K562 (cell line): ENCODE data around the gene GCHFR. TPM values are rescaled to one million over a fixed set of nuclear protein-coding genes. Genes with fewer than 3 reads are reported as not detected.

ENCODE experiments used
- ATF6 ChIP-seq: sonication (generic); formaldehyde crosslinking; IDR thresholded peaks from 2 replicates; pipeline ENCODE4 v1.4.0; 2020; ENCODE audit warnings: mild to moderate bottlenecking, missing genetic modification reagents
- ATF7 ChIP-seq: fragments of 450-650 bp; IDR thresholded peaks from 2 replicates; pipeline ENCODE4 v1.7.1; 2014; ENCODE audit warnings: mild to moderate bottlenecking, moderate library complexity
- CBX3 ChIP-seq, 2 experiments: IDR thresholded peaks; 1 replicate in 1 of 2; 2 replicates in 1 of 2; pipeline ENCODE4 v1.6.1; 2012; ENCODE audit warnings: inconsistent platforms in 2 of 2, low read length in 2 of 2, borderline replicate concordance in 1 of 2, control low read depth in 1 of 2
- CEBPB ChIP-seq: fragments of 450-650 bp; IDR thresholded peaks from 2 replicates; pipeline ENCODE4 v1.6.1; 2016; ENCODE audit warnings: missing genetic modification characterization, missing compliant biosample characterization
- CTCFL ChIP-seq: IDR thresholded peaks from 2 replicates; pipeline ENCODE4 v1.6.1; 2011; ENCODE audit warnings: borderline replicate concordance, low read depth, mild to moderate bottlenecking, moderate library complexity, low read length; ENCODE audit not compliant: insufficient read depth, poor library complexity, severe bottlenecking
- FOXK2 ChIP-seq, 2 experiments: fragments of 450-650 bp; IDR thresholded peaks in 1 of 2; conservative IDR thresholded peaks in 1 of 2; 2 replicates each; pipeline ENCODE4 v1.6.1; 2016; ENCODE audit warnings: low read depth in 2 of 2, mild to moderate bottlenecking in 1 of 2
- GATAD2A ChIP-seq: fragments of 450-650 bp; IDR thresholded peaks from 2 replicates; pipeline ENCODE4 v1.6.1; 2017
- HCFC1 ChIP-seq: IDR thresholded peaks from 2 replicates; pipeline ENCODE4 v1.6.1; 2012; ENCODE audit warnings: low read depth, low read length, improper control_type of control experiment
- HDAC8 ChIP-seq: fragments of 450-650 bp; IDR thresholded peaks from 2 replicates; pipeline ENCODE4 v1.6.1; 2016; ENCODE audit warnings: mild to moderate bottlenecking, missing genetic modification characterization, moderate library complexity, missing compliant biosample characterization
- HNRNPUL1 ChIP-seq: fragments of 200-400 bp; formaldehyde crosslinking; IDR thresholded peaks from 2 replicates; pipeline ENCODE4 v1.6.1; 2017; ENCODE audit warnings: low read length
- KDM5B ChIP-seq: fragments of 200-600 bp; sonication (generic); IDR thresholded peaks from 2 replicates; pipeline ENCODE4 v1.6.1; 2012; ENCODE audit warnings: low read depth, mild to moderate bottlenecking, moderate library complexity, low read length, control low read depth, inconsistent platforms; ENCODE audit not compliant: insufficient replicate concordance
- LCOR ChIP-seq: sonication (generic); formaldehyde crosslinking; IDR thresholded peaks from 2 replicates; pipeline ENCODE4 v1.8.0; 2022; ENCODE audit warnings: mild to moderate bottlenecking, missing genetic modification reagents
- MXI1 ChIP-seq: IDR thresholded peaks from 2 replicates; pipeline ENCODE4 v1.6.1; 2011; ENCODE audit warnings: low read depth, mild to moderate bottlenecking, improper control_type of control experiment, low read length
- NFATC3 ChIP-seq: fragments of 450-650 bp; IDR thresholded peaks from 2 replicates; pipeline ENCODE4 v1.6.1; 2017; ENCODE audit warnings: mild to moderate bottlenecking
- RB1 ChIP-seq: fragments of 450-650 bp; IDR thresholded peaks from 2 replicates; pipeline ENCODE4 v1.6.1; 2017; ENCODE audit warnings: low read depth, mild to moderate bottlenecking
- RFX1 ChIP-seq: fragments of 450-650 bp; IDR thresholded peaks from 2 replicates; pipeline ENCODE4 v1.6.1; 2016; ENCODE audit warnings: mild to moderate bottlenecking, moderate library complexity
- TRIM24 ChIP-seq, 2 experiments: fragments of 450-650 bp; IDR thresholded peaks; 2 replicates each; pipeline ENCODE4 v1.6.1; 2016
- ZBTB5 ChIP-seq: fragments of 450-650 bp; IDR thresholded peaks from 2 replicates; pipeline ENCODE4 v1.6.1; 2017; ENCODE audit warnings: antibody characterized with exemption
- ZNF589 ChIP-seq: fragments of 200-800 bp; sonication (Bioruptor generic); IDR thresholded peaks from 2 replicates; pipeline ENCODE4 v1.6.1; 2016; ENCODE audit warnings: low read depth, missing genetic modification characterization, missing compliant biosample characterization
- polyA plus RNA-seq, 8 experiments: library from polyadenylated mRNA; depleted of rRNA in 4 of 8; stranded (reverse) in 5 of 8; unstranded in 3 of 8; fragments of >200 nt; fragmentation: Nextera tagmentation in 2 of 8; fragmentation: Illumina TruSeq in 1 of 8; extraction: Ambion mirVana in 2 of 8; extraction: Trizol in 1 of 8; gene quantifications; 2 replicates each; pipeline versions ENCODE4 v1.2.1 to v1.2.3, GENCODE V29; 2011 to 2014; ENCODE audit warnings: inconsistent platforms in 1 of 8, missing spikeins in 1 of 8
- total RNA-seq, 7 experiments: library from RNA; depleted of rRNA in 6 of 7; stranded (reverse); fragments of >200 nt in 6 of 7; fragmentation: Illumina TruSeq in 2 of 7; extraction: Trizol in 2 of 7; gene quantifications; 2 replicates each; pipeline versions ENCODE4 v1.2.1 to v1.2.3, GENCODE V29; 2011 to 2021; ENCODE audit warnings: low replicate concordance in 1 of 7
- TF ChIP-seq, protein P1 (sequence below), 2 experiments: fragments of 200-800 bp in 1 of 2; sonication (Bioruptor generic) in 1 of 2; sonication (generic) in 1 of 2; formaldehyde crosslinking in 1 of 2; IDR thresholded peaks in 1 of 2; conservative IDR thresholded peaks in 1 of 2; 2 replicates each; pipeline versions ENCODE4 v1.5.0 to v1.6.1; 2016 to 2020; ENCODE audit warnings: missing compliant biosample characterization in 1 of 2, missing genetic modification characterization in 1 of 2, missing genetic modification reagents in 1 of 2

GCHFR gene
- total and polyA plus RNA-seq, 9 of the 15 experiments (the other 6 are each of a cell fraction or from before 2014, with no cell fraction given): 8.7 to 83.5 (median 20.8) TPM

DNA sequence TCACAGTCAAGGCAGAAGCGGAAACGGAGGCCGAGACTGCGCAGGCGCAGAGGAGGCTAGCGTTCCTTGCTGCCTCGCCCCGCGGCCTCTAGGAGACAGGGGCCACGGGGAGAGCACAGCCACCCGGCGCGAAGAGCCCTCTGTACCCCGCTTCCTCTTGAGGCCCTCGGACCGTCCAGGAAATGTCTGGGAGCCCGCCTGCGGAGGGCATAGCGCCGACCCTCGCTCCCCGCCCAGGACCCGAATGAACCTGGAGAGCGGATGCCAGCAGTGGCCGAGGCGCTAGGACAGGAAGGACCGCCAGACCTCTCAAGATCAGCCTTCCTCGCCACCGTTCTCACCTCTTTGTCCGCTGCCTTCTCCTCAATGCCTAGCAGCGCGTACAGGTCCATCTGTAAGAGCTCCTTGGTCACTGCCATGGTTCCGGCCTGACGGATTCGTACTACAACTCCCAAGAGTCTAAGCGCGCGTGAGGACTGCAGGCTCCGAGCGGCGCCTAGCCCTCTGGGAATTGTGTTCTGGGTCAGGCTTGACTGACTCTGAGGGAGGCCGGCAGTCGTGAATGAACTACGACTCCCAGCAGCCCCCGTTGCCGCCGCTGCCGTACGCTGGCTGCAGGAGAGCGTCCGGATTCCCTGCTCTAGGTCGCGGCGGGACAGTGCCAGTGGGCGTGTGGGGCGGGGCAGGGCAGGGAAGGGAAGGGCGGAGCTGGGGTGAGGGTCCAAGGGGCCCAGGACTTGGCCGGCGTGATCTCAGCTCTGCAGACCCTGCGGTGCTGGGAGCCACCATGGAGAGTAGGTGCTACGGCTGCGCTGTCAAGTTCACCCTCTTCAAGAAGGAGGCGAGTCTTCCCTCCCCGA is 43.4 kb downstream of the GCHFR start, which contains the start of the genes DNAJC17 and ZFYVE19 (continued):
- TF ChIP-seq ATF6 (CRISPR knock-in tag) (no peak; the same call in 1 of the 2 replicates), MXI1 (no peak), KDM5B (peak; percentile 75), NFATC3 (no peak), GATAD2A (no peak), FOXK2 (conservative IDR thresholded peaks at IDR 0.05 in 1 of 2, IDR thresholded peaks at IDR 0.05 in 1 of 2; ENCODE audit: low read depth in 2 of 2) (no peak), LCOR (CRISPR knock-in tag) (0 out of 2 replicates have a peak, but pooled peaks have one; percentile 33), ZNF589 (CRISPR knock-in tag) (no peak), HCFC1 (peak; percentile 97), TRIM24 (IDR thresholded peaks at IDR 0.05) (no peak), CEBPB (tag) (no peak), ZBTB5 (no peak), HDAC8 (no peak), RFX1 (no peak; the same call in 1 of the 2 replicates), CBX3 (IDR thresholded peaks at IDR 0.05; ENCODE audit: borderline replicate concordance in 1 of 2, low read length in 2 of 2) (no peak), CTCFL (no peak), HNRNPUL1 (no peak), RB1 (peak; percentile 34; the same call in 1 of the 2 replicates), ATF7 (peak; percentile 51; the same call in 1 of the 2 replicates)
- TF ChIP-seq, protein P1, sequence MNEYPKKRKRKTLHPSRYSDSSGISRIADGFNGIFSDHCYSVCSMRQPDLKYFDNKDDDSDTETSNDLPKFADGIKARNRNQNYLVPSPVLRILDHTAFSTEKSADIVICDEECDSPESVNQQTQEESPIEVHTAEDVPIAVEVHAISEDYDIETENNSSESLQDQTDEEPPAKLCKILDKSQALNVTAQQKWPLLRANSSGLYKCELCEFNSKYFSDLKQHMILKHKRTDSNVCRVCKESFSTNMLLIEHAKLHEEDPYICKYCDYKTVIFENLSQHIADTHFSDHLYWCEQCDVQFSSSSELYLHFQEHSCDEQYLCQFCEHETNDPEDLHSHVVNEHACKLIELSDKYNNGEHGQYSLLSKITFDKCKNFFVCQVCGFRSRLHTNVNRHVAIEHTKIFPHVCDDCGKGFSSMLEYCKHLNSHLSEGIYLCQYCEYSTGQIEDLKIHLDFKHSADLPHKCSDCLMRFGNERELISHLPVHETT (CRISPR knock-in tag; conservative IDR thresholded peaks at IDR 0.05 in 1 of 2, IDR thresholded peaks at IDR 0.05 in 1 of 2): peak in 1 of 2 experiments; percentile 82; a peak in 2 of 4 replicates
